GM19023 (cell line): Measurements from ENCODE around the gene NMNAT2.

Source experiments
- ATAC-seq: cut with Tn5 transposase; IDR thresholded peaks from one replicate; pipeline ENCODE4 v1.9.1; 2021; ENCODE audit warnings: mild to moderate bottlenecking, moderate library complexity; ENCODE audit not compliant: unreplicated experiment

NMNAT2 gene

DNA sequence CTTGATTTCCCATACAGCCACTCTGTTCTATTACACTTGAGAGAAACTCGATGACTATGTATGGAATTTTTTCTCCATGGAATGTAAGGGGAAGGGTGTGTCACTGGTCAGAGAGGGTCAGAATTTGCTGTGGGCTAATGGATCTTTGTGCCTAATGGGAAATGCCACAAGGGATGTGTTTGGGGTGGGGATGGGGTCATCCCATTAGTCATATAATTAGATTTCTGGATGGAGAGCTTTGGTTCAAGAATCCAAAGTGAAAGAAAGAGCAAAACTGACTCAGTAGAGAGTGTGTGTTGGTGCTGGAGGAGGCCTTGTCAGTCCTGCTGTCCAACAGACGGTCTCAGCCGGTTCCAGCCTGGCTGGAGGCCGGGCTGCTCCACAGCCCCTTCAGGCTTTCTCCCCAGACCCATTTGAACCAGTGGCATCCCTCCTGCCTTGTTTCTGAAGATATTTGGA lies 145.8 kb downstream of the NMNAT2 start:
- ATAC-seq = no peak

DNA sequence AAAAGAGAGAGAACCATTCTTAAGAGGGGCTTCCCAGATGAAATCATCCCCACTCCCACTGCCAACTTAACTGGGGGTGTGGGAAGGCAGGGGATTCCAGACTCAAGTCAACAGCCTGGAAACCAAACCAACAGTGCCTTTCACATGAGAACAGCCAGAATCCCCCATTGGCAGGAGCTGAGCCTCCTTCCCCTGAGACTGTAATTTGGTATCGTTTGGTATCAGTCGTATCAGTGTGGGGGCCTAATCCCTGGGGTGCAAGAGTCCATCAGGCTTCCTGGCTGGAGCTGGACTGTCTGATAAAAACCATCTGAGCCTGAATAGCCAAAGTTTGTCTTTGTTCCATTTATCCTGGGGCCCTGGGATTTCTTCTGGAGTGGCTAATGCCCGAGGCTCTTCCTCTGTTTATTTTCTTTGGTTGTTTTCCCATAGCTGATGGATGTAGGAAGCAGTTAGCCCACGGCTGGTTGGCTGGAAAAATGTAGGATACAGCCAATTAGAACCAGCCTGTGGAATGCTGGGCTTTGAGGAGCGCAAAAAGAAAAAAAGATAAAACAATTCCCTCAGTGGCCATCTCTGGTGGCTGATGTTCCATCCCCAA lies 147.5 kb downstream of the NMNAT2 start:
- no peak for ATAC-seq

DNA sequence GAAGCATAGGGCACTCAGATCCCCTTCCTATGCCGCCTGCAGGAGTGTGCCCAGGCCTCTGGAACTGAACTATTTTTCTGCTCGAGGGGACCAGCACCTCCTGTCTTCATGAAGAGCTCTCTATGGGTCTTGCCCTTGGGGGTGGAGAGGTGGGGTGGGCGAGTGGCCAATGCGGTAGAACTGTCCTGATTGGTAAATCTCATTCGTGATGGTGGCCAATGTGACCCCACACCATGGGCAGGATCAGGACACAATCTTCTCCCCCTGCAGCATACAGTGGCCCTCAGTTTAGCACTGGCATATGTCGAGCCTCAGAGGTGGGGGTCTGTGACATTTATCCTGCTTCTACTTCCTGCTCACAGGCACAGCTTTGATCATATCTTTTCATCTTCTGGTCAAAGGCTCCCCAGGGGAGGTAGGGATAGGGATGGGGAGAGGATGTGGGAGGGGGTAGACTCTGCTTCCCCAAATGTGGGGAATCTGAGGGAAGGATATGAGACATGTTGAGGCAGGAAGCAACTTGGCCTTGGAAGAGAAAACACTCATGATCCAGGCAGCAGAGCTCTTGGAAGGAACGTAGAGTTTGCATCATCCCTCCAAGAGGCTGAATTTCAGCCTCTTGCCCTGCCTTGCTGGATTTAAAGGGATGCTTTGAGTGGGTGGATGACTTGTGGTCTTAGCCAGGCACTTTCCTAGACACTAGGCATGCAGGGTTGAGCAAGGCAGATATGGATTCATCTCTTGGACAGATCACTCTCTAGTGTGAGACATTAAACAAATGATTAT lies 150.3 kb downstream of the NMNAT2 start:
- no peak for ATAC-seq

DNA sequence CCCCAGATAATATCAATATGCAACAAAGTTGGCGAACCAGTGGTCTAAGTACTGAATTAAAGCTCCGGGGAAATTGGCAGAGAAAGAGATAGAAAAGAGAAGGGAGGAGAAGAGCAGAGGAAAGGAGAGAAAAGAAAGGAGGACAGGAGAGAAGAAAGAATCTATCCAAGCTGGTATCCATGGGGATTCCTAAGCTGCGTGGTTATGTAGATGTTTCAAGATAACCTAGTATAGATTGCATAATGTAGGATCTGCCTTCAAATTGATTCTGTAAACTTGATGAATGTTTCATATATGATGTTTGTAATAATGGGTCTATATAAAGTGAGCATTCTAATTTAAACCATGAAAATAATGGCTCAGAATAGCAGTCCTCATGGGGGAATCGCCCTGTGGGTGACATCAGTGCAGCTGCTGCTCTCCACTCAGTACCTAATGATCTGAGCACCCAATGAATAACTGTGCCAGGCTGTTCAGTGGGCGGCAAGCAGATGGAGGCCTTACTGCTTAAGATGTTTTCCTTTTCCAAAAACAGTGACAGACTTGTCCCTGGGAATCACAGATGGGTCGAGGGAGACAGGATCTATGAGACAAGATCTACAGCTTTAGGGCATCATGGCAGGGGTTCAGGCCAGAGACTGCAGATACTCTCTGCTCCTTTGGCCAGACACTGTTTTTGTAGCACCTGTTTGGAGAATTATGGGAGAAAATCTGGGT lies 154.1 kb downstream of the NMNAT2 start:
- ATAC-seq = no peak

DNA sequence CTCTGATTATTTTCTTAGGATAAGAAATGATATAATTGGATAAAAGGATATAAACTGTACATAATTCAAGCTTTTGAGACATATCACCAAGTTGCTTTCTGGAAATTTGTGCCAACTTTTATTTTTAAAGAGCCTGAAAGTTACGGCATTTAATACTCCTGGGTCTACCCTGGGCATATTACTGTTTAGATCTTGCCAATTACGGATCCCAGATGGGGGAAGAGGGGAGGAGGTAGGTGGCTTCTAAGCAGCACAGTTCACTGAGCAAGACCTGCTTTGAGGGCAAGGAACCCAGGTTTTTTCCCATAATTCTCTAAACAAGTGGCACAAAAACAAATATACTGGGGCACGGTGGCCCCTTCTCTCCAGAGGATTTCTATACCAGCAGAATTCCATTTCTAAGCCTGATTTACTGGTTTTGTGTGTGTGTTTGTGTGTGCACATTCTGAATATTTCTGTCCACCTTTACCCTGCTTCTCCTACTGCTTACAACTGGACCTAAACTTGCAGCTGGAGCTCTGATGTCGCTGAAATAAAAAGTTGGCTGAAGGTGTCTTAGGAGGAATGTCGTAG lies 155.5 kb downstream of the NMNAT2 start:
- ATAC-seq = no peak

DNA sequence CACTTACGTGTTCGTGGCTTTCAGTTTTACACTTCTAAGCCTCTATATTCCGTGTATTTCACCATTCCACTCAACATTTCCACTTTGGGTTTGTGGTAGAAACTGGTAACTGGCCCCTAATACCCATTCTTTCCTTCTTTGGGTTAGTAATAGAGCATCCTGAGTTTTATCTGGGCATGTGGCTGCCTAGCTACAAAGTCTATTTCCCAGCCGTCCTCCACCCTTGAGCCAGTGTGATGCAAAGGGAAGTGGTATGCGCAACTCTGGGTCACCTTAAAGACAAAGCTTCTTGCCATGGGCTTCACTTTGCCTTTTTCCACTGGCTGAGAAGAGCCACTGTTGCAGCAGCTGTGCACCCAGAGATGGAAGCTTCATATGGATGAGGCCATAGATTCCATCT lies 158.3 kb downstream of the NMNAT2 start:
- ATAC-seq = no peak

DNA sequence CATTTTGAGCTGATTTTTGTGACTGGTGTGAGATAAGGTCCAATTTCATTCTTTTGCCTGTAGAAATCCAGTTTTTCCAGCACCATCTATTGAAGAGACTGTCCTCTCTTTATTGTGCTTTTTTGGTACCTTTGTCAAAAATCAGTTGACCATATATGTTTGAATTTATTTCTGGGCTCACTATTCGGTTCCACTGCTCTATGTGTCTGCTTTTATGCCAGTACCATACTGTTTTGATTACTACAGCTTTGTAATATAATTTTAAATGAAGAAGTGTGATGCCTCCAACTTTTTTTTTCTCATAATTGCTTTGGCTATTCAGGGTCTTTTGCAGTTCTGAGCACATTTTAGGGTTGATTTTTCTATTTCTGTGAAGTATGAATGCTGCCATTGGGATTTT lies 163.1 kb downstream of the NMNAT2 start:
- no peak for ATAC-seq

DNA sequence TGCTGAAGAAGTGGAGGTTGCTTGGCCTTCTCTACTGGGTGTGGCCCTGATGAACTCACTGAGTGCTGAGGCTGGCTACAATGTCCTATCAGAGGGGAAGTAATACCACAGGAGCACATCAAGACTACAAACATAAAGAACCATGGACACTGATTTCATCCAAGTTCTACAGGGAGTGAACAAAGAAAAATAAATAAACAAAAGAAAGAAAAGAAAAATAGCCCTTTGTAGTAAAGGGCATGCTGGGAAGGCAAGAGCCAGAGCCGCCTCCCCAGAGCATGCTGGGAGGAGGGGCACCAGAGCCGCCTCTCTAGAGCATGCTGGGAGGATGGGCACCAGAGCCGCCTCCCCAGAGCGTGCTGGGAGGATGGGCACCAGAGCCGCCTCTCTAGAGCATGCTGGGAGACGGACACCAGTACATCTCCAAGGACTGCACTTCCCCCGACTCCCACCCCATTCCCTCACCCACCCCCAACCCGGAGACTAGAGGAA lies 166.2 kb downstream of the NMNAT2 start:
- no peak for ATAC-seq

DNA sequence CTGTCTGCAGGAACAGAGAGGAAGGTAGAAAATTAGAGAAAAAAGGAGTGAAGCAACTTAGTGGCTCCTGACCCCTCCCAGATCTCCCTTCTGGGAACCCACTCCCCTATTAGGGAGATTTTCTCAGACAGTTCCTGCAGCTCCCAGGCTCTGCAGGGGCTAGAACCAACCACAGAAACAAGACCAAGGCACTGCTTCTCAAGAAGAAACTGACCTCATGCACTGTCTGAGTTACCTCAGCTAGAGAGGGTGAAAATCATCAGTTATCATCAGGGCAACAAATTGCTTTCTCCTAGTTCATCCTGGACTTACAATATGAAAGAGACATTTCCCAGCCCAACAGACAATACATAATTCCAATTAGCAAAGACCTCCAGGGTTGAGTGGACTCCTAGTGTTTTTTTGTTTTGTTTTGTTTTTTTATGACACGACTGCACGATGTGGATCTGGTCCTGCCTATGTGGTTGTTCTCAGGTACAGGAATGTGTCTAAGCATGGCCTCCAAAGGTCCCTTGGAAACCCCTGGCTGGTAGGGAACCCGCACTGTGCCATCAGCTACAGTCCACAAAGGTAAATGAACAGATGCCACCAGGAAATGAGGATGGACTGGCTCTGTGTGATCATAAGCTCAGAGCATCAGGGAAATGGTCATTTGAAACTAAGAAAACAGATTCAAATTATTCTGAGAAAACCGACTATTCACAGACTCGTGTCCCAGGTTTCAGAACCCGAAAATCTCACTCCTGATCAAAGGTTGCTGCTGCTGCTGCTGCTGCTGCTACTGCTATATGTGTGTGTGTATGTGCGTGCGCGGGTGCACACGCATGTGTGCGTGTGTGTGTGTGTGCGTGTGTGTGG lies 166.8 kb downstream of the NMNAT2 start:
- no peak for ATAC-seq

DNA sequence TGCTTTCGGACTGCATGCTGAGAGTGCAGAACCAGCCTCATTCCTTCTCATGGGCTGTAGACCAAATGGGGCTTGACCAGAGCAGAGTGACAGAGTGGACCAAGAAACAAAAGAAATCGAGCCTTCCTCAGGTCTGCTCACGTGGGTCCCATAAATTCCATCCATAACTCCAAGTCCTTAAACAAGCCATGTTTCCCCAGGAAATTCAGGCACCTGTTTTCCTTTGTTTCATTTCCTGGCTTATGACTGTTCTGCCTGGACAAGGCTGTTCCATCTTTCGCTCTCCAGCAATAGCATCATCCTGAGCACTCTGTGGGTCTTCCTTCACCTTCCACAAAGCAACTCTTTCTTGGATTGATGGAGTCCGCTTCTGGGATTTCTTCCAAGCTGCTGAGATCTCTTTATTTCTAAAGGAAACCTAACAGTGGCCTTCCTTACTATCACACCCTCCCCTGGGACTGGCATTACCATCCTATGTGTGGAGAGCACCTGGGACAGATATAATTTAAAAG lies 168.2 kb downstream of the NMNAT2 start:
- ATAC-seq = no peak

DNA sequence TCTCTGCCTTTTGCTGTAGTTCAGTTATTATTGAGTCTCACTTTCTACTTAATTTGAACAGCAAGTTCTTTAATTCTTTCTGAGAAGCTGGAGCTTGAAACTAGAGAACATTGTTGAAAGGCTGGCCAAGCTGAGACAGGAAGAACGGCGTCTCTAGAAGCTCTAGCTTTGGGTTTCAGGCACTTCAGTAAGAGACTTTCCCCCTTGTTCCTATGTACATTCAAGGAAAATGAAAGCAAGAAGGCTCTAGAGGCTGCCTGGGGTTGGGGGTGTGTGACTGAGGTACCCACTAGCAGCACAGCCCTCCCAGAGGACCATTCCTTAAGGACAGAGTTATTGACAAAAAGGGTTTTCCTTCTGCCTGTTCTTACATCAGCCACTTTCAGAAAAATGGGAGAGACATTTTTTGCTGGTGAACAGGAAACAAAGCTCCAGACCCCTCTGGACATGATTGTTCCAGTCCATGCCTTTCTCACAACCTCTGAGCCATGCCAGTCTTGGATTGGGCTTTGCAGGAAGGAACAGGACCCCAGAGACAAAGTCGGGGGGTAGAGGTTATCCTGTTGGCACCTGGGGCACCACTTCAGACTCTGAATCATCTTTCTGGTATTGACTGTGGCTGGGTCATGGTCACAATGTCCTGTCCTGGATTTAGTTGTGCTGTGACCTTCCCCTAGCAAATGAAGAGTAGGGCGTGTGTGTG lies 169.0 kb downstream of the NMNAT2 start:
- no peak for ATAC-seq

DNA sequence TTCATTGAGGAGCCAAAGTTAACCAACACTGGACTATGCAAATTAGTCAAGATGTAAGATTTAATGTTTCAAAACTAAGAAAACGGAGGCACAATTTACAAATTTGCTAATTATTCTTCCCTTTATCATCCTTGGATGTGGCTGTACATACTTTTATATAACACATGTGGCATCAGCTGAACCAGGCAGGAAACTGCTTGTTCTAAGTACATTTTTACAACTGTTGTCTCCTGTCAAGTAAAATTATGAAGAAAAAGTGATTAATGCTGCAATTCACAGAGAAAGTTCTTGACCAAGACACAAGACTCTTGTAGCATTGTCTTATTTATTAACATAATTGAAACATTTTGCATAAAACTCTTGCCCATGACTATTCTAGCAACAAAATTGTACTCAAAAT lies 170.2 kb downstream of the NMNAT2 start:
- ATAC-seq = no peak

DNA sequence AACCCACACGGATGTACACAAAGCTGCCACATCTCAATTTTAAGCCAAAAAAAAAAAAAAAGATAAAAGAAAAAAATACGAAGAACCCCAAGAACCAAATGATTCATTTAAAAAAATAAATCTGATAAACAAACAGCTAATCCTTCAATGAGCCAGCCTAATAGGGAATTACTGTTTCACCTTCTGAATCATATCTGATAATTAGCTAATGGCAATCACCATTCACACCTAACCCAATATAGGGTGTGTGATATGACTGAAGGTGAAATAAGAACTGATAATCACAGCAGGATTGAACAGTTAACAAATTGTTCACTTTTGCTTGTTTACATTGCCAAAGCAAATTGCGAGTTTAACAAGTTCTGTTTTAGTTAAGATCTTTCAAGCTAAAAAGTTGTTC lies 170.7 kb downstream of the NMNAT2 start:
- no peak for ATAC-seq

DNA sequence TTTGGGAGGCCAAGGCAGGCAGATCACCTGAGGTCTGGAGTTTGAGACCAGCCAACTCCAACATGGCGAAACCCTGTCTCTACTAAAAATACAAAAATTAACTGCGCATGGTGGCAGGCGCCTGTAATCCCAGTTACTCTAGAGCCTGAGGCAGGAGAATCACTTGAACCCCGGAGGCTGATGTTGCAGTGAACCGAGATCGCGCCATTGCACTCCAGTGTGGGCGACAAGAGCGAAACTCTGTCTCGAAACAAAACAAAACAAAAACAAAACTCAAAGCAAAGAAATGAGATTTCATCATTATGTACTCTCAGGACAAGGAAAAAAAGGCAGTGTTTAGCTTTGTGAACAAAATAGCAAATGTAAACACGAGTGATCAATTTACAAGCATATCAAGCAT lies 171.1 kb downstream of the NMNAT2 start:
- ATAC-seq = no peak

DNA sequence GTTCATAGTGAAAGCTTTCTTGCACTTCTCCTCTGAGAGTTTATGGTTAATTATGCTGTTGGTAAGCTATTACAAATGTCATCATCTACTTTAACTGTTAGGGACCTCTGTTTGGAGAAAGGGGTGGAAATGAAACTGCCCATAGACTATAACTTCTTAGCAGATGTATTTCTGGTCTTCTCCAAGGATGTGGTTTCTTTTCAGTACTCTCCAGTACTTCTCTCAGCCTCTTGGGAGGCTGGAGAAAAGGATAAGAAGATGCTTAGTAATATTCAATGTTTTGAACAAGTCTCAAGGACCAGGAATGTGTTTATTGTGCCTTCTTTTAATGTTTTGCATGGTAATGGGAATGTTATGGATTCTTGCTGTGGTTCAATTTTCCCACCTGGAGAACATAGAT lies 171.7 kb downstream of the NMNAT2 start:
- ATAC-seq = no peak

DNA sequence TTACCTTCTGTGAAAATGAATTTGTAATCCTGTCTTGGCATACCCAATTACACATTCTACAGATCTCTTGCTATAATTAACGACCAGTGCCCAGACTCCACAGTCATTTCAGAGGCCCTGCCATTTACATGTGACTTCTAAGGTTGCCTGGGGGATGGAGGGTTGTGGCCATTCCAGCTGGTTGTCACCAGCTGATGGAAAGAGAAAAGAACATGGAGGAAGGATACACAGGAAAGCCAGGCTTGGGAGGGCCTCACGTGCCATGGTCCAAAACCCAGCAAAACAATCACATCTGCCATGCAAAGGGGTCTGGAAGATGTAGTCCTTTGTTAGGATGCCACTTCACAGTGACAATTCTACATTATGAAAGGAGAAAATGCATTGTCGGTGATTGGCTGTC lies 172.8 kb downstream of the NMNAT2 start:
- ATAC-seq = no peak

DNA sequence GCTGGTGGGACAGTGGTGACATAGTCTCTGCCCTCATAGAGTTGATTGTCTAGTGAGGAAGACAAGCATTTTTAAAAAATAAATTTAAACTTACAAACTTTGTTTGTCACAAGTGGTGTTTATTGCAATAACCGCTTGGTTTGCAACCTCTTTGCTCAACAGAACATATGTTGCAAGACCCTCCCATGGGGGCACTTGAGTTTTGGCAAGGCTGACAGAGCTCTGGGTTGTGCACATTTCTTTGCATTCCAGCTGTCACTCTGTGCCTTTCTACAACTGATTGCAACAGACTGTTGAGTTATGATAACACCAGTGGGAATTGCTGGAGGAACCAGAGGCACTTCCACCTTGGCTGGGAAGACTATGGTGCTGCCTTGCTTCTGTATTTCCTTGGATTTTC lies 173.7 kb downstream of the NMNAT2 start:
- no peak for ATAC-seq

DNA sequence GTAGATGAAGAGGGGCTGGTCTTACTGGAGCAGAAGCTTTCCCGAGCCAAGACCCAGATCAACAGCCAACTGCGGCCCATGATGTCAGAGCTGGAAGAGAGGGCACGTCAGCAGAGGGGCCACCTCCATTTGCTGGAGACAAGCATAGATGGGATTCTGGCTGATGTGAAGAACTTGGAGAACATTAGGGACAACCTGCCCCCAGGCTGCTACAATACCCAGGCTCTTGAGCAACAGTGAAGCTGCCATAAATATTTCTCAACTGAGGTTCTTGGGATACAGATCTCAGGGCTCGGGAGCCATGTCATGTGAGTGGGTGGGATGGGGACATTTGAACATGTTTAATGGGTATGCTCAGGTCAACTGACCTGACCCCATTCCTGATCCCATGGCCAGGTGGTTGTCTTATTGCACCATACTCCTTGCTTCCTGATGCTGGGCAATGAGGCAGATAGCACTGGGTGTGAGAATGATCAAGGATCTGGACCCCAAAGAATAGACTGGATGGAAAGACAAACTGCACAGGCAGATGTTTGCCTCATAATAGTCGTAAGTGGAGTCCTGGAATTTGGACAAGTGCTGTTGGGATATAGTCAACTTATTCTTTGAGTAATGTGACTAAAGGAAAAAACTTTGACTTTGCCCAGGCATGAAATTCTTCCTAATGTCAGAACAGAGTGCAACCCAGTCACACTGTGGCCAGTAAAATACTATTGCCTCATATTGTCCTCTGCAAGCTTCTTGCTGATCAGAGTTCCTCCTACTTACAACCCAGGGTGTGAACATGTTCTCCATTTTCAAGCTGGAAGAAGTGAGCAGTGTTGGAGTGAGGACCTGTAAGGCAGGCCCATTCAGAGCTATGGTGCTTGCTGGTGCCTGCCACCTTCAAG lies 174.8 kb downstream of the NMNAT2 start:
- ATAC-seq = no peak

DNA sequence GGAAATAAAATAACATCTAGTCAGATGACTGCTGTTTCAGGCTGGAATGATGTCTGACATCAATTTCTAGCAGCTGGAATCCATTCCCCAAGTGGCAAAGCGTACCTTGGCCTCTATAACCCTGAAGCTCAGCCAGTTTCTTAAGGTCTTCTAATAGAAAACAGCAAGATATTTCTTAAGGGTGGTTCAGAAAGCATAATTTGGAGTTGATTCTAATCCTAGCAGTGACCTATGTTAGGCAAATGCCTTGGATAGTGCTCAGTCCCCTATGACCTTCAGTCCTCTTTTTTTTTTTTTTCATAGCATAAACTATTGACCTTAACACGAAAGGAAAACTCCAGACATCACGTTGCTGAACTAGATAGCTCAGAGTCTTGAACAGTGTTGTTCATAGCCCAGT lies 175.6 kb downstream of the NMNAT2 start:
- no peak for ATAC-seq
